Measurements from ENCODE around the gene DHRS9. TPM values are rescaled to one million over a fixed set of nuclear protein-coding genes. Genes with fewer than 3 reads are reported as not detected.

The DHRS9 gene
- polyA plus RNA-seq, 1 experiment: not detected

GRCh38 chr2:169108099-169108884 is 38.9 kb downstream of the DHRS9 start:
- CTCF ChIA-PET: interaction anchor here (0.9 to 4.5 kb wide), 6 partner anchors 10 to 34 kb away, joined by 4 to 43 read pairs (median 14); no protein-coding TSS in a partner anchor
- H3K27me3 ChIP-seq (ENCODE audit: control insufficient read depth, insufficient read depth, low read length): no peaks in the 10 kb centered on the region

GRCh38 chr2:169109502-169110409 is 40.4 kb downstream of the DHRS9 start:
- no peaks in the 10 kb centered on the region for H3K27me3 ChIP-seq (ENCODE audit: control insufficient read depth, insufficient read depth, low read length)
- H3K4me3 ChIP-seq (ENCODE audit: low read depth, low read length): no peak overlapping the region
- DNase-seq (ENCODE audit: low read depth): no peak
- POLR2A ChIA-PET: no interaction called here
- peak; percentile 87 for TF ChIP-seq CTCF (IDR thresholded peaks at IDR 0.05; ENCODE audit: insufficient read depth, low read depth, low read length)
- H3K36me3 ChIP-seq (ENCODE audit: control insufficient read depth, insufficient read depth, low read length): no peaks in the 10 kb centered on the region
- CTCF ChIA-PET: interaction anchor here (0.7 to 4.5 kb wide), 13 partner anchors 8 to 1115 kb away, joined by 3 to 43 read pairs (median 5); no protein-coding TSS in a partner anchor

More at GRCh38 chr2:169108099-169108884, 38.9 kb downstream of the DHRS9 start:
- Histone ChIP-seq H3K4me3 (ENCODE audit: low read depth, low read length) (no peak overlapping the region), H3K36me3 (ENCODE audit: control insufficient read depth, insufficient read depth, low read length) (no peaks in the 10 kb centered on the region)
- TF ChIP-seq CTCF (IDR thresholded peaks at IDR 0.05; ENCODE audit: insufficient read depth, low read depth, low read length): no peak
- POLR2A ChIA-PET: interaction anchor here (0.6 kb wide), 1 partner anchor 67 kb away, joined by 5 read pairs; no protein-coding TSS in a partner anchor
- DNase-seq (ENCODE audit: low read depth): no peak

- Histone ChIP-seq H3K27me3 (ENCODE audit: control insufficient read depth, insufficient read depth, low read length) (no peaks in the 10 kb centered on the region), H3K4me3 (ENCODE audit: low read depth, low read length) (no peak overlapping the region), H3K36me3 (ENCODE audit: control insufficient read depth, insufficient read depth, low read length) (no peaks in the 10 kb centered on the region)
- no peak for TF ChIP-seq CTCF (IDR thresholded peaks at IDR 0.05; ENCODE audit: insufficient read depth, low read depth, low read length)
- no peak for DNase-seq (ENCODE audit: low read depth)
- CTCF ChIA-PET: interaction anchor here (1.2 to 4.5 kb wide), 10 partner anchors 9 to 1114 kb away, joined by 3 to 43 read pairs (median 6); no protein-coding TSS in a partner anchor
- POLR2A ChIA-PET: no interaction called here
Observed at GRCh38 chr2:169110419-169110818, 41.1 kb downstream of the DHRS9 start.

- no peaks in the 10 kb centered on the region for H3K36me3 ChIP-seq (ENCODE audit: control insufficient read depth, insufficient read depth, low read length)
- no peak overlapping the region for H3K4me3 ChIP-seq (ENCODE audit: low read depth, low read length)
- no peak for DNase-seq (ENCODE audit: low read depth)
- no peaks in the 10 kb centered on the region for H3K27me3 ChIP-seq (ENCODE audit: control insufficient read depth, insufficient read depth, low read length)
- no peak for TF ChIP-seq CTCF (IDR thresholded peaks at IDR 0.05; ENCODE audit: insufficient read depth, low read depth, low read length)
- ChIA-PET CTCF (interaction anchor here (1.2 to 4.5 kb wide), 4 partner anchors 13 to 32 kb away, joined by 4 to 43 read pairs (median 22); no protein-coding TSS in a partner anchor), POLR2A (no interaction called here)
Observed at GRCh38 chr2:169110916-169111315, 41.6 kb downstream of the DHRS9 start.

GRCh38 chr2:169112841-169113240 is 43.5 kb downstream of the DHRS9 start:
- TF ChIP-seq CTCF (IDR thresholded peaks at IDR 0.05; ENCODE audit: insufficient read depth, low read depth, low read length): no peak
- no peak overlapping the region for H3K4me3 ChIP-seq (ENCODE audit: low read depth, low read length)
- ChIA-PET POLR2A (no interaction called here), CTCF (no interaction called here)
- DNase-seq (ENCODE audit: low read depth): no peak
- no peaks in the 10 kb centered on the region for H3K27me3 ChIP-seq (ENCODE audit: control insufficient read depth, insufficient read depth, low read length)
- no peaks in the 10 kb centered on the region for H3K36me3 ChIP-seq (ENCODE audit: control insufficient read depth, insufficient read depth, low read length)
